T47D (cell line): ENCODE measurements around the gene C1orf122.

Source experiments
- DNase-seq, 2 experiments: peaks; one replicate each; pipeline versions ENCODE4 v3.0.0 to v3.0.0-alpha.2; 2011 to 2012; ENCODE audit warnings: low read depth in 1 of 2, low spot score in 1 of 2
- JUND ChIP-seq: IDR thresholded peaks from 2 replicates; pipeline ENCODE4 v1.6.1; 2012; ENCODE audit warnings: low read depth
- in situ Hi-C: cut with HindIII; loops from 2 replicates; pipeline ENCODE4 v1.10.0; 2016; ENCODE audit warnings: low sequenced_read_pairs, low pct_unique_long_range_greater_than_20kb

Gene C1orf122

GRCh38 chr1:37782491-37782890, 25.1 kb upstream of the C1orf122 start:
- no peak for DNase-seq
- TF ChIP-seq JUND = no peak
- in situ Hi-C loops = no loop called here

- DNase-seq = peak in 1 of 2 experiments; percentile 26
- in situ Hi-C loops = no loop called here
- TF ChIP-seq JUND = no peak
Observed at GRCh38 chr1:37792943-37793686, 14.5 kb upstream of the C1orf122 start.

- peak; percentile 67 to 74 for DNase-seq
- TF ChIP-seq JUND = no peak
Observed at GRCh38 chr1:37793773-37794371, 13.7 kb upstream of the C1orf122 start, which contains the start of gene MANEAL. Gene MANEAL (plus strand): TSS chr1:37793847. CDS start chr1:37794183, 336 bp downstream.

GRCh38 chr1:37794372-37795339, 12.9 kb upstream of the C1orf122 start:
- peak; percentile 30 to 31 for DNase-seq
- in situ Hi-C loops = no loop called here
- no peak for TF ChIP-seq JUND

More at GRCh38 chr1:37793773-37794371, 13.7 kb upstream of the C1orf122 start, which contains the start of gene MANEAL:
- in situ Hi-C loops = no loop called here

GRCh38 chr1:37795340-37796125, 12.1 kb upstream of the C1orf122 start:
- TF ChIP-seq JUND = no peak
- peak; percentile 54 to 67 for DNase-seq
- in situ Hi-C loops = no loop called here

GRCh38 chr1:37797750-37798345, 9.7 kb upstream of the C1orf122 start:
- DNase-seq = no peak
- TF ChIP-seq JUND = no peak
- in situ Hi-C loops = no loop called here

- in situ Hi-C loops = no loop called here
- no peak for TF ChIP-seq JUND
- no peak for DNase-seq
Observed at GRCh38 chr1:37802439-37802838, 5.2 kb upstream of the C1orf122 start.

- in situ Hi-C loops = no loop called here
- DNase-seq = no peak
- no peak for TF ChIP-seq JUND
Observed at GRCh38 chr1:37807220-37807554, 403 bp upstream of the C1orf122 start.

- no peak for TF ChIP-seq JUND
- peak; percentile 42 to 70 for DNase-seq
- in situ Hi-C loops = no loop called here
Observed at GRCh38 chr1:37808369-37809319, 1.1 kb downstream of the C1orf122 start.

- in situ Hi-C loops = no loop called here
- no peak for TF ChIP-seq JUND
- DNase-seq = no peak
Observed at GRCh38 chr1:37809942-37810341, 2.4 kb downstream of the C1orf122 start.
